ENCODE data around the gene FGGY. TPM values are rescaled to one million over a fixed set of nuclear protein-coding genes. Genes with fewer than 3 reads are reported as not detected.

The FGGY gene
- total and polyA plus RNA-seq, 2 donors (not counting 1 experiment from before 2014, with no cell fraction given): 6.1 to 38.5 TPM

- Mint-ChIP-seq H3K9me3 (ENCODE audit: insufficient read depth) (no peaks in the 10 kb centered on the region), H3K4me1 (peaks cover 24% of the 10 kb centered on the region), H3K27ac (peak overlapping the region; percentile 46), H3K4me3 (peak overlapping the region; percentile 8), H3K27me3 (no peaks in the 10 kb centered on the region)
- H3K9ac ChIP-seq (ENCODE audit: low read length): no peak overlapping the region
- no peak overlapping the region for H3K4me2 ChIP-seq (replicated peaks; ENCODE audit: low read depth, low read length, poor library complexity, severe bottlenecking)
- ChIA-PET POLR2A (interaction anchor here (0.9 kb wide), 1 partner anchor 908 kb away, joined by 3 read pairs; no protein-coding TSS in a partner anchor), CTCF (interaction anchor here (1.1 to 1.6 kb wide), 3 partner anchors 911 to 940 kb away, joined by 3 to 4 read pairs (median 3); no protein-coding TSS in a partner anchor)
- H3K27ac ChIP-seq (ENCODE audit: low read length in 2 of 2): peak overlapping the region in 1 of 2 donors; percentile 10
- ATAC-seq (ENCODE audit: low read depth) (peak; percentile 64), DNase-seq (peak; percentile 82)
- H3K27me3 ChIP-seq (replicated peaks in 1 of 4; ENCODE audit: control extremely low read depth in 1 of 4, control insufficient read depth in 3 of 4, insufficient read depth in 4 of 4, low read length in 3 of 4): no peaks in the 10 kb centered on the region
- H2AFZ ChIP-seq (ENCODE audit: insufficient read depth, low read depth, low read length, poor library complexity, severe bottlenecking): no peak overlapping the region
- no peak overlapping the region for H3K4me3 ChIP-seq (ENCODE audit: control extremely low read depth in 1 of 5, extremely low read depth in 1 of 5, insufficient read depth in 1 of 5, low read depth in 2 of 5, low read length in 4 of 5)
- H3K9me3 ChIP-seq (ENCODE audit: control extremely low read depth in 1 of 3, control insufficient read depth in 2 of 3, insufficient read depth in 1 of 3, low read length in 2 of 3): no peaks in the 10 kb centered on the region
- H3K79me2 ChIP-seq (ENCODE audit: control insufficient read depth, insufficient read depth, low read length): no peaks in the 10 kb centered on the region
- TF ChIP-seq CTCF (IDR thresholded peaks at IDR 0.05) (no peak), EZH2 (IDR thresholded peaks at IDR 0.05; ENCODE audit: borderline replicate concordance, insufficient read depth, low read depth, low read length, poor library complexity, severe bottlenecking) (no peak)
- intact Hi-C loops (cut with micrococcal nuclease): loop anchor here (10.0 kb wide), 2 partner anchors 618 to 1148 kb away; partner anchors contain the start of gene OMA1
- 20% methylated on average over 1 of the region's 5 CpGs for WGBS (ENCODE audit: insufficient coverage)
- H3K36me3 ChIP-seq (replicated peaks in 1 of 2; ENCODE audit: control extremely low read depth in 1 of 2, control insufficient read depth in 1 of 2, extremely low read depth in 1 of 2, insufficient read depth in 2 of 2, low read length in 1 of 2): no peaks in the 10 kb centered on the region
- H4K20me1 ChIP-seq (ENCODE audit: control insufficient read depth, insufficient read depth, low read length, poor library complexity, severe bottlenecking): no peaks in the 10 kb centered on the region
- peaks cover 29 to 30% of the 10 kb centered on the region in 2 donors for H3K4me1 ChIP-seq (ENCODE audit: control insufficient read depth in 2 of 2, insufficient read depth in 2 of 2, low read length in 2 of 2)
Measured at GRCh38 chr1:59692591-59692990, 395.7 kb downstream of the FGGY start.

- no peaks in the 10 kb centered on the region for H3K79me2 ChIP-seq (ENCODE audit: control insufficient read depth, insufficient read depth, low read length)
- H3K9ac ChIP-seq (ENCODE audit: low read length): no peak overlapping the region
- no peaks in the 10 kb centered on the region for H3K27me3 Mint-ChIP-seq
- CTCF ChIA-PET: interaction anchor here (1.1 kb wide), 1 partner anchor 941 kb away, joined by 3 read pairs; no protein-coding TSS in a partner anchor
- peaks cover 36% of the 10 kb centered on the region in 2 donors for H3K4me1 ChIP-seq (ENCODE audit: control insufficient read depth in 2 of 2, insufficient read depth in 2 of 2, low read length in 2 of 2)
- H3K9me3 ChIP-seq (ENCODE audit: control extremely low read depth in 1 of 3, control insufficient read depth in 2 of 3, insufficient read depth in 1 of 3, low read length in 2 of 3): no peaks in the 10 kb centered on the region
- peak; percentile 25 for DNase-seq
- intact Hi-C loops (cut with micrococcal nuclease): loop anchor here (10.0 kb wide), 2 partner anchors 619 to 1149 kb away; partner anchors contain the start of gene OMA1
- ATAC-seq (ENCODE audit: low read depth): no peak
- H3K27ac ChIP-seq (ENCODE audit: low read length in 2 of 2): peak overlapping the region in 1 of 2 donors; percentile 10
- H3K4me2 ChIP-seq (replicated peaks; ENCODE audit: low read depth, low read length, poor library complexity, severe bottlenecking): peak overlapping the region; percentile 12
- H3K36me3 ChIP-seq (replicated peaks in 1 of 2; ENCODE audit: control extremely low read depth in 1 of 2, control insufficient read depth in 1 of 2, extremely low read depth in 1 of 2, insufficient read depth in 2 of 2, low read length in 1 of 2): no peaks in the 10 kb centered on the region
- H3K9me3 Mint-ChIP-seq (ENCODE audit: insufficient read depth): no peaks in the 10 kb centered on the region
- no peak overlapping the region for H3K4me3 ChIP-seq (ENCODE audit: control extremely low read depth in 1 of 5, extremely low read depth in 1 of 5, insufficient read depth in 1 of 5, low read depth in 2 of 5, low read length in 4 of 5)
- peak overlapping the region; percentile 20 for H2AFZ ChIP-seq (ENCODE audit: insufficient read depth, low read depth, low read length, poor library complexity, severe bottlenecking)
- POLR2A ChIA-PET: no interaction called here
- peak overlapping the region; percentile 23 for H3K27ac Mint-ChIP-seq
- H3K4me1 Mint-ChIP-seq: peaks cover 32% of the 10 kb centered on the region
- H4K20me1 ChIP-seq (ENCODE audit: control insufficient read depth, insufficient read depth, low read length, poor library complexity, severe bottlenecking): no peaks in the 10 kb centered on the region
- TF ChIP-seq CTCF (IDR thresholded peaks at IDR 0.05) (no peak), EZH2 (IDR thresholded peaks at IDR 0.05; ENCODE audit: borderline replicate concordance, insufficient read depth, low read depth, low read length, poor library complexity, severe bottlenecking) (no peak)
- WGBS (ENCODE audit: insufficient coverage): 23% methylated on average over 5 of the region's 5 CpGs
- H3K27me3 ChIP-seq (replicated peaks in 1 of 4; ENCODE audit: control extremely low read depth in 1 of 4, control insufficient read depth in 3 of 4, insufficient read depth in 4 of 4, low read length in 3 of 4): no peaks in the 10 kb centered on the region
- no peak overlapping the region for H3K4me3 Mint-ChIP-seq
Measured at GRCh38 chr1:59693406-59693805, 396.5 kb downstream of the FGGY start.
